GM21576 (cell line): ENCODE results near the gene CADM1.

Source experiments
- ATAC-seq: cut with Tn5 transposase; IDR thresholded peaks from one replicate; pipeline ENCODE4 v1.9.1; 2021; ENCODE audit warnings: mild to moderate bottlenecking, moderate library complexity; ENCODE audit not compliant: unreplicated experiment

CADM1 gene

GRCh38 chr11:115132436-115133228, 371.6 kb downstream of the CADM1 start:
- no peak for ATAC-seq

GRCh38 chr11:115129473-115130289, 374.5 kb downstream of the CADM1 start:
- ATAC-seq, result no peak

GRCh38 chr11:115128226-115128625, 376.0 kb downstream of the CADM1 start:
- no peak for ATAC-seq

GRCh38 chr11:115127790-115128189, 376.4 kb downstream of the CADM1 start:
- no peak for ATAC-seq

- ATAC-seq, result peak; percentile 75
Measured at GRCh38 chr11:115126515-115127208, 377.6 kb downstream of the CADM1 start.

- ATAC-seq, result peak; percentile 17
Measured at GRCh38 chr11:115126092-115126491, 378.1 kb downstream of the CADM1 start.

GRCh38 chr11:115124786-115125185, 379.4 kb downstream of the CADM1 start:
- no peak for ATAC-seq

- ATAC-seq, result no peak
Measured at GRCh38 chr11:115123641-115124040, 380.6 kb downstream of the CADM1 start.

GRCh38 chr11:115122274-115122673, 381.9 kb downstream of the CADM1 start:
- no peak for ATAC-seq
